Stimulated activated CD8-positive, alpha-beta memory T cell treated with anti-CD3 and anti-CD28 coated beads, Interleukin-7, amount 100 ng/mL, for 1 hour (primary cell): Measurements from ENCODE around the gene ABCA13.

Source experiments
- DNase-seq, 2 donors: peaks; one replicate each; pipeline ENCODE4 v3.0.0-alpha.2; 2020; ENCODE audit warnings: low read depth in 2 of 2

Gene ABCA13

DNA sequence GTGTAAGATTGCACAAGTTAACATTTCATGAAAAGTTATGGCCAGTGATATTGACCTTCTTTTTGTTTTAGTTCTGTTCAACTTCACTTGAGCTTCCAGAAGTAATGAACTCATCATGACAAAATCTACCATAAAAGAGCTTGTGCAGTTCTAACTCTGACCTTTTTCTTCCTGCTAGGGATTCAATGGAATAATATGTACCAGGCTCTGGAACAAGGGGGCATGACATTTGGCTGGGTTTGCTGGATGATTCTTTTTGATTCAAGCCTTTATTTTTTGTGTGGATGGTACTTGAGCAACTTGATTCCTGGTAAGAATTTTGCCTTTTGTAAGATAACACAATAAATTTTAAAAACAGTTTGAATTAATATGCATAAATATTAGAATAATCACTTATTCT, 205.0 kb downstream of the ABCA13 start:
- no peak for DNase-seq

DNA sequence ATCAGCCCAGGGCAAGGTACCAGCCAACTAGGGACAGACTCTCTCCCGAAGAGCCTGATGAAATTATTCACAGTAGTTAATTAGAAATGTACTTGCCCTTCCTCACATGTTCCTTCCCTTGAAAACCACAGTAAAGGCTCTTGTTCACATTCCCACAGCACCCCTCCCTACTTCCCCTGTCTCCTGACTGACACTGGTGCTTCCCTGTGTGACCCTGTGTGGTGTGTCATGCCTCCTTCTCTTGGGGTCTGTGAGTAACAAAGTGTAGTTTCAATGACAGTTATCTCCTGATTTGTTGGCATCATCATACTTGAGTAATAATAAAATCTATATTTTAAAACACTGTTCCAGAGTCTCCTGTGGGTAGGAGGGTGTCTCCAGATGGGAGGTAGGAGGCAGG, 209.7 kb downstream of the ABCA13 start:
- DNase-seq: no peak

DNA sequence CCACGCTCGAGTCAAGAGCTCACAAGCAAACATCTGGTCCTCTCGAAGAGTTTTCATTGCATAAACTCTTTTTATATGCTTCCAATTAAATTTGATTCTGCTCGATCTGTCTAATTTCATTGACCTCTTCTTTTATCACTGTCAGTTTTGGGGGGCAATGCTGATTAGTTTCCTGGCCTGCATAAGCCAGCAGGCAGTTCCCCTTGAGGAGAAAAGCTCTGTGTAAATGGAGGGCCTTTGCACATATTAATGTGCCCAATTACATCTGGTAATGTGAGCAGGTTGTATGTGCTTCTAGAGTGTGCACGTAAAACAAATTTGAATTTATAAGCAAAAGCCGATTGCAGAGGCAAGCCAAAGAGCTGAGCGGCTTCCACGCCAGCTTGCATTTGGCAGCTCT, 210.3 kb downstream of the ABCA13 start:
- DNase-seq: no peak

DNA sequence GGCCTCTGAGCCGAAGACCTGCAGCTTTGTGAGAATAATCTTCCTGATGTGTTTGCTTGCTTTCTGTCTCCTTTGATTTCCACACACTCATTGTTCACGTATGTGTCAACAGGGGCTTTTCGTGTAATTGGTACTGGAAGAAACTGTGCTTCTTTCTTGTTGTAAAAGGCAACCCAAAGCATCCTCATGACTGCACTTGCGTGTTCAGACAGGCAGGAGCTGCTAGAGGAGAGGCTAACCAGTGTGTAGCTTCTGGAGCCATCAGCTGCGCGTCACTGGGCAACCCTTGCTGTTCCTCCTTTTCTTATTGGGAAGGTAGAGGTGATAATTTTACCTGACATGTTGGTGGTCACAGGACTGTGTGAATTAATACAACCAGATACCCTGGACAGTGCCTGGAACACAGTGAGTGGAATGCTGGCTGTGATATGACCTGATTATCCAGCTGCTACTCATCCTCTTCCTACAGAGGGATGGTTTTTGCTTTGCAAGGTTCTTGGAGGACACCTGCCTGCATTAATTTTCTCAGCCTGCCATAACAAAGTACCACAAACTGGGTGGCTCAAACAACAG, 213.0 kb downstream of the ABCA13 start:
- no peak for DNase-seq

DNA sequence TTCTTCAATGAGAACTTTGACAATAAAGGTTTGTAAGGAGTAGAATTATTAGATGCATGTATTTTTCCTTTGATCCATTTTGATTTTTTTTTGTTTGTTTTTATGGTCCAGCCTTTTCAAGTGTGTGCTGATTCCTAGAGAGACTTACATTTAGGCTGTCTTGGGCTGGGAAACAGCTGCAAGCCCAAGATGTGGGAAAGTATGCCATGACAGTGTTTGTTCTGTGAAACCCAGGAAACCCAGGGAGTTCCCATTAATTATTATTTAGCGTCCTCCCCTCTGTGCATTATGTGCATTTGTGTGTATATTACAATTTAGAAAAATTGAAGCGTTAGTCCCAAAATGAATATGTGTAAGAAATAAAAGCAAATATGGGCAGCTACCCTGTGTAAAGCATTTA, 216.7 kb downstream of the ABCA13 start:
- DNase-seq: no peak

DNA sequence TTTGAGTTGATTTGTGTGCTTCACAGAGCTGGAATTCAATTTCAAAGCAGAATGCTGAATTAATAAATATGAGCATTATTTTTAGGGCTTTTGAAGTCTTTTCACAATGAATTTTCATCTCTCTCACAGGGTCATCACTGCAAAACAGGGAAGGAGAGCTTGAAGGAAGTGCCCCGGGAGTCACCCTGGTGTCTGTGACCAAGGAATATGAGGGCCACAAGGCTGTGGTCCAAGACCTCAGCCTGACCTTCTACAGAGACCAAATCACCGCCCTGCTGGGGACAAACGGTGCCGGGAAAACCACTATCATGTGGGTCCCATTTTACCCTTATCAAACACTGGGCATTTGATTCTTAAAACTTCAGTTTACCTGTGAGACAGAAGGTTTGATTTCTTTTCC, 217.7 kb downstream of the ABCA13 start:
- no peak for DNase-seq

DNA sequence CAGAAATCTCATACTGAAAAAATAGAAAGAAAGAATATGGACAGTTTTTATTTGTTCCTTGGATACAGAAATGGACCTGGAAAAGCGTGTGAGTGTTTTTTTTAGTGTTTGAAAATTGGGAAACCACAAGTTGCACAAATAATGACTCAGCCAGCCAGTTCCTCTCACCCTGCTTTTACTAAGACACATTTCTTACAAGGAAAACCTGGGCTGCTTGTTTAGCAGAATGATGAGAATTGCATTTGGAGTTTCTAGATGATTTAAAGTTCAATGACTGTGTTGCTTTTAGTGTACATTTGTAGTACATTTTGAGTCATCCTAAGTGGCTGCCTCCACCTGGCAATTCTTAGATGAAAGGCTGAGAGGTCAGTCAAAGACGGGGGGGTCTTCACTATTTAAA, 218.7 kb downstream of the ABCA13 start:
- DNase-seq: no peak

DNA sequence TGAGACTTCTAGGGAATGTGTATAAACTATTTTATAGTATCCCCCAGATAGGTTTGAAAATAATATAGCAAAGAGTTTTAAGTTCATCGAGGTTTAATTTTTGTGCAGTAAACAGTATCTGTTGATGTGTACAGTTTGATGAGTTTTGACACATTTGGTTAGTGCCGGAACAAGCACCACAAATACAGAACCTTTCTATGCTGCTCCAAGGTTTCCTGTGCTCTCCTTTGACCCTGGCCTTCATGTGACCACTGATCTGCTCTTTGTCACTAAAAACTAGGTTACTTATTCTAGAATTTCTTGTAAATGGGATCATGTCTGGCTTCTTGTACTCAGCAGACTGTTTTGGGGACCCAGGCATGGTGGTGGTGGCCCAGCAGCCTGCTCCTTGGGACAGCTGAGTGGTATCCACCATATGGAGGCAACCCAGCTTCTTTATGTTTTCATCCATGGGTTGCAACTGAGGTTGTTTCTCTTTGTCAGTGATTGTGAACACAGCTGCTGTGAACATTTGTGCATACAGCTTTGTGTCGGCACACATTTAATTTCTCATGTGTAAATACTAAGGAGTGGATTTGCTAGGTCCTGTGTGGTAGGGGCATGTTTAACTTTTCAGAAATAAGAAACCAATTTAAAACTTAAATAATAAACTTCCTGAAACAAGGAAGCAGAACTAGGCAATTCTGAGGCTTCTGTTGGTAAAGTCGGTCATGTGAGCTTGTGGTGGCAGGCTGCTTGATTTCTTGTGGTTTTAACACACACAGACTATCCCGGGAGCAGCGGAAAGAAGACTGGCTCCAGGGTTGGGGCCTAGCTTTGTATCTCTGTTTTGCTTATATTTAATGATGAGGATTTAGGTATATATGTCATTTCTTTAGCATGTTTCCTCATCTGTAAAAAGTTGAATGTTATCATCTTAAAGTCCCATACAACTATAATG, 219.4 kb downstream of the ABCA13 start:
- no peak for DNase-seq

DNA sequence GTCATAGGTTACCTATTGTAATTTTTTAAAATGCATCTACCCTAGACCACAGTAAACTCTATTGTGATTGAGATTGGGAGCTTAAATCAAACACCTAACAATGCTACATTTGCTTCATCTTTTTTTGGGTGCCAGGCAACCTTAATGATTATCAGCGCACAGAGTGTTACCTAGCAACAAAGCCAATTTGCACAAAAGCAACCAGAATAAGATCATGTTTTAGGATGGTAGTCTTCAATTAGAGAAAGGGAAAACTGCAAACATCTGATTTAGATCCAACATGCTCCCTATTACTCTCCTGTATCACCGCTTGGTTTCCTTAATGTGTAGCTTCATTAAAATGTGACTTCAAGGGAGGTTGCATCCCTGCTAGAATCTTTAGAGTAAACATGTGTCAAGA, 226.9 kb downstream of the ABCA13 start:
- no peak for DNase-seq

DNA sequence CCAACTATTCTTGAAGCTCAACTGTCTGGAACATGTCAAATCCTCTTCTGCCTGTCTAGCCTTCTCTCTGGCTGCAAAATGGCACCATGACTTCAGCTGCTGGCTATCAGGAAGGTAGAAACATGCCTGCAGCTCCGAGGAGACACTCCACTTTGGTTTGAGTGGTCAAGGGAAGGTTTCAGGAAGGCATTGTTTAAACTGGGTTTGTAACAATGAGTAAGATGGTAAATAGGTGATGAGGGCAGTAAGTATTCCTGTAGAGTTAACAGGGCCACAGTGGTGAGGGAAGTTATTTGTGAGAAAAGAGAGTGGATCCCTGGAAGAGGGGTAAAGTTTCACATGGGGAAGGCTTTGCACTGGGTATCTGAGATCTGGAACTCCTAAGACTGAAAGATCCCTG, 231.5 kb downstream of the ABCA13 start:
- DNase-seq: no peak

DNA sequence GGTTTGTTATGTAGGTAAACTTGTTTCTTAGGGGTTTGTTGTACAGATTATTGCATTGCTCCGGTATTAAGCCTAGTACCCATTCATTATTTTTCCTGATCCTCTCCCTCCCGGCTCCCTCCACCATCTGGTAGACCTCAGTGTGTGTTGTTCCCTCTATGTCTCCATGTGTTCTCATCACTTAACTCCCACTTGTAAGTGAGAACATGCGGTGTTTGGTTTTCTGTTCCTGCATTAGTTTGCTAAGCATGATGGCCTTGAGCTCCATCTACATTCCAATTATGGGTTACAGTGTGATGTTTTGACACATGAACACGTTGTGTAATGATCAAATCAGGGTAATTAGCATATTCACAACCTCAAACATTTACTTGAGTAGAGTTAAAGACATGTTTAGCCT, 237.5 kb downstream of the ABCA13 start:
- no peak for DNase-seq

DNA sequence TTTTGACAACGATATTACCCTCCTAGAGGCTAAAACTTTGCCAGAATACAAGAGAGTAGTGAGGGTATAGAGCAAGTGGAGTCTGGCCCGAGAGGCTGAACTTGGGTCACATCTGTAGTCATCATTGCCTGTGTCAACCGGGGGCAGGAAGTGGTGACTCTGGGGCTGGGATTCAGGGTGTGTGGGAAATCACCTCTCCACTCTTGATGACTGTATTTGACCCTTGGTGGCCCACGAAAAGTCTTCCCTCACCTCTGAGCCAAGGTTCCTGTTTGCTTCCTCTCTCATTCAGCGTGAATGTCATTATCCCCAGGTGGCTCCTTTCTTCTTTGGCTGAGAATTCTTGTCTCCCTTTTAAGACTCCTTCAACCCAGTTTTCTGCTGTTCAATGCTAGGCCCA, 240.4 kb downstream of the ABCA13 start:
- no peak for DNase-seq

DNA sequence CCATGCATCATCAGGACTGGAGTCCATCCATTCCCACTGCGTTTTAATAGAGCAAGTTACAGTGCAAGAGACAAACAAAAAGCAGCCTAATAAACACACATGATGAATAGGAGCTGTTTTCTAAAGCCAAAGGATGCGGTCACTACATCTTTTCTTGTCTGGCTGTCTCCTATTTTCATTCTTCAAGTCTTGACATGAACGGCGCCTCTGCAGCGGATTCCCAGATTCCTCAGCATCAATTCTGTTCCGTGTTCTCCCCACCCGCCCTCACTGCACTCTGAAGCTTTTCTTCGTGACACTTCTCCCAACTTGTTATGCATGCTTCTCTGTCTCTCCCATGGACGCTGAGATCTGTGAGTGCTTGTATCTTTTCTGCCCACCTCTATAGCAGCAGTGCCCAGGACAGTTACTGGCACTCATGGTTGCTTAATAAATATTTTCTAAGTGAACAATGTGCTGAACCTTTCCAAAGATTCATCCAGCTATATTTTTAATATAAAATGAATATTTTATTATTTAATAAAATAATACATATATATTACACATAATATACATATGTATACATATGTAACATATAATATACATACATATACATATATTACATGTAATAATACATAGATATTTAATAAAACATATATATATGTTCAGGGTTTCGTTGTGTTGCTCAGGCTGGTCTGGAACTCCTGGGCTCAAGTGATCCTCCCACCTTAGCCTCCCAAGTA, 242.9 kb downstream of the ABCA13 start:
- DNase-seq: no peak

DNA sequence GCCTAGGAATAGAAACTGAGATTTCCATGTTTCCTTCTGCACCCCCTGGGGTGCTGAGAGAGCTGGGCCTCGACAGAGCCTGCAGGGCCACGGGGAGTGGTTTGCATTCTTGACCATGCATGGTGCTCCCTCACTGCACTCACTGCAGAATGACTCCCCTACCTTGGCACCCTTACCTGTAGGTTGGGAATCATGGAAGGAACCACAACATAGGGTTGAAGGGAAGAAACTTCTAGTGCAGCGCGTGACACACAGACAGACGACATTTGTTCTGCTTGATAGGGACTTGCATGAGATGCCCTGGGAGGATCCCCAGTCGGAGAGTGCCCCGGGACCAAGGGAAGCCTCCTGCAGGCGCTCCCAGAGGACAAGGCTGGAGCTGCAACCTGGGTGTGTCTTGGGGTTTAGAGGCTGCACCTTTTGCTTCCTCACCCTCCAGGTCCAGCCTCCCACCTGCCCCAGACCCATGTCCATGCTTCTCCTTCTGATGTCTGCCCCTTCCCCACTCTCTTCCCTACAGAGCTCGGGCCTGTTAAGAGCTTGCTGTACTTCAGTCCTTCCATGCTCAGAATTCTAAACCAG, 245.2 kb downstream of the ABCA13 start:
- no peak for DNase-seq

DNA sequence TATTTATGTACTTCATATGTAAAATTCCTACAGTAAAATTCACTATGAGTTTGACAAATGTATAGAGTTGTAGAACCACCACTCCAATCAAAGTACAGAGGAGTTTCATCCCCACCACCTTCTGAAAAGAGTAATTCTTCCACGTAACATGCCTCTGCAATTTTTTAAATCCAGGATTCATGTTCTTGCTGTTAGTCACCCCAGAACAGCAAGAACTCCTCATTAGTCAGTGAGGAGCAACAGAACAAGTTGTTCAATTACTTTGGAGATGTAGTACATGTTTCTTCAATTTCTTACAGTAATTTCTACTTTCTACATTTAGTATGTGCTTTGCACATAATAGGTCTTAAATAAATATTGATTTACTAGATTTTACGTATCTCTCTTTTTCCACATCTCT, 248.1 kb downstream of the ABCA13 start:
- no peak for DNase-seq

DNA sequence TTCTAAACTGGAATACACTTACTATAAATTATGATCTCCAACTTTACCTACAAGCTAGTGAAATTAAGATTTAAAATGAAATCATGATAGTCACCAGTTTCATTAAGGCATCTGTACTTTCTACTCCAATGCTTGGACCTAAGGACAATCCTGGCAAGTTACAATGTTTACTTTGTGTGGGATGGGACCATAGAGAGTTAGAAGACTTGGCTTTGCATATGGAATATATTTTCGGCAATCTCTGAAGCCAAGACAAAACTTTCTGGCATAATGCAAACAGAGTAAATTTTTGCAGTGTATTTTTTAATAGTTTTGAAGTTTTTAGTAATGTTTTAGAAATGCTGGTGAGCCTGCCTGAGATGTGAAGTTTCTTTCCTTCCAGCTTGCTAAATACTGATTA, 248.9 kb downstream of the ABCA13 start:
- no peak for DNase-seq

DNA sequence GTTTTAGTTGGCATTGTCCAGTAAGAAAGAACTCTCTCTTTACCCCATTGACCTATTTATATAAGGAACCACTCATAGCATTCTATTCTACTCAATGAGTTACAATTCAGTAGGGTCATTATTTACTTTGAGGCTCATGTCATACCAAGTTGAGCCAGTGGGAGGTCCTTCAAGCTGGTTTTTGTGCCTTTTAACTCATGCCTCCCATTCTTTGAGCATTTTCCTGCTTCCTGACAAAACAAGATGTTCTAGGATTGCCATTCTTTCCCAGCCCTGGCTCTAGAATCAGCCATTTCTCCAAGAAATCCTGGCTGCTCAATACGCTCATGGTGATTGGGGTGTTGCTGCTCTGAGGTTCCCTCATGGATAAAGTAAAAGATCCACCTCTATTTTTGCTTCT, 250.1 kb downstream of the ABCA13 start:
- no peak for DNase-seq

DNA sequence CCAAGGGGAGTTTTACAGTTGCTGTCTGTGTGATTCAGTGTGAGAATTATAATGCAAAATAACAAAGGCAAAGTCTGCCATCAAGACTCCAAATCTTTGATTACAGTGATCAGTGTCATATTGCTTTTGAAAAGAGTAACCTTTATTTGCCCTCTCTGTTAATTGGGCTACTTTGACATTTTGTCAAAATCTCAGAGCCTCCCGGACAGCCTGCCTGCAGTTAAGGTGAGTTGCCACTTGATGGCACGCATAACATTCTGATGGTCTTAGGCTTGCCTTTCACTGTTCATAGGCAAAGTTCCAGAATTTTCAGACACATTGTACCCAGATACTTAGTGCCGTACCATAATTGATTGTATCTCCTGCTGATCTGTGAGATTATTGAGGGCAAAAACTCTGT, 253.5 kb downstream of the ABCA13 start:
- no peak for DNase-seq

DNA sequence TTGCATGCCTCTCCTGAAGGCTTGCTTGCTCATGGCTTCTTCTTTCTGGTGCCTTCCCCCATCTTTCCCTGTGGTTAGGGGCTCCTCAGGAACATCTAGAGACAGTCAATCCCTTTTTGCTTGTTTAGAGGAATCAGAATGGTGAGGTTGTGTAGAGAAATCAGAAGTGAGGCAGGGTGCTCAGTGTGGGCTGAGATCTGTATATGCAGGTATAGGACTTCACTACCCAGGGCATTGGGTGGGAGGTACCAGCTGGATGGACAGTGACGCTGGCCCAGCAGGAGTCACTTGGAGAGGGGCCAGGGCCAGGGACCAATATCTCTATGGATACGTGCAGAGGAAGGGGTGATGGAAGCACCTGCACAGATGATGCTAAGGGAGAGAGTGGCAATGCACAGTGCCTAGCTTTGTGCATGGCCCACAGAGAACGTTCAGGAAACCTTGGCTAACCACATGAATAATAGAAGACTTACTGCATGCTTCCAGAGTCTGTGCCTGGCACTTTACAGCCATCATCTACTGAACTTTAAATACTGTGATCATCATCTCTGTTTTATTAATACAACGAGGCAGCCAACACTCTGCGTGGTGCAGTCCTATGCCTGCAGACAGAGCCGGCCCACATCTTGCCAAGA, 255.2 kb downstream of the ABCA13 start:
- DNase-seq: no peak

DNA sequence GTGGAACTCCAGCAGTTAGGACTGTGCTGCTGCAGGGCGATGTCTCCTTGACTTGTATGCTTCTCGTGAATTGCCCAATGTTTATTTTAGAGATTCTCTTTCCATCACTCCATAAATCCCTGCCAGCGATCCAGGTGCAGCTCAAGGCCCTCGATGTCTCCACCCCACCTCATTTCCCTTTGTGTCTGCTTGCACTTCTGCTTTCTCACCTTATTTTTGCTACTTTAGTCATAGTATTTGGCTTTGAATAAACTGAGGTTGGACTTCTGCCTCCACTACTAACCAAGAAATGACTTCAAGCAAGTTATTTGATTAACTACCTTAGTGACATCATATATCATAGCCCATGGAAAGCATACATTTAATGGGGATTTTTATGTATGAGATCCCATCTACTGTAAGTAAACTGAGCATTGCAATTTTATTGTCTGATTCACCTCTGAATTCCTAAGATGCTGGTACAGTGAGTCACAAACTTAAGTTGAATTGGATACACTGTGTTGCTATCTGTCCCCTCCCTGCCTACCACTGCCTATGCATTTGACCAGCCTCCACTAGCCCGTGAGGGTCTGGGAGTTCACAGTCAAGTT, 255.8 kb downstream of the ABCA13 start:
- no peak for DNase-seq

DNA sequence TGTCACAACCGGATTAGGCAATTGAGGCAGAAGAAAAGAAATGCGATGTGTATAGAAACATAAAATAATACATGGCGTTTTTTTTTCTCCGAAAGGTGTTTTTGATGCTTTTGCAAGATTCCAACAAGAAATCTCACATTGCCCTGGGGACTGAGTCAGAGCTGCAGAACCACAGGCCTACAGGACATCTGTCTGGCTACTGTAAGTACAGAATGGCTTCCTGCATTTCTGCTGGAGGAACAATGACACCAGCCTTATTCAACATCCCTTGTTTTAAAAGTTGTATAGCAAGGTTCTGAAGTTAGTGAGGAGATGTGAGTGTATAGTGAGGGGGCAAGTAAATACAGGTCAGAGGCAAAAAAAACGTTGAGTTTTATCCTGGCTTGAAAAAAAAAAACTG, 256.4 kb downstream of the ABCA13 start:
- DNase-seq: no peak
